Activated CD8-positive, alpha-beta T cell treated with anti-CD3 and anti-CD28 coated beads for 36 hours (primary cell): Measurements from ENCODE around the gene RADIL. TPM values are rescaled to one million over a fixed set of nuclear protein-coding genes. Genes with fewer than 3 reads are reported as not detected.
A peak's percentile ranks its signal among the peaks of the same experiment; 100 is the strongest.

Source experiments
- ATAC-seq: fragments of 200-7000 bp; cut with Tn5 transposase; one replicate; pipeline ENCODE4 v1.10.0; 2021; ENCODE audit warnings: mild to moderate bottlenecking, moderate library complexity
- CTCF ChIA-PET: fragments of 350-600 bp; sonication (Branson Sonifier 250); formaldehyde crosslinking; loops from one replicate; lab custom pipeline; 2021; ENCODE audit warnings: antibody characterized with exemption; lab: Charles Lee
- POLR2A ChIA-PET: fragments of 350-600 bp; sonication (Branson Sonifier 250); formaldehyde crosslinking; loops from one replicate; lab custom pipeline; 2021; ENCODE audit warnings: antibody characterized with exemption; lab: Charles Lee
- DNase-seq: peaks from one replicate; pipeline ENCODE4 v3.0.0-alpha.2; 2020
- H3K27ac Mint-ChIP-seq: one replicate; pipeline ENCODE4 v1.8.0; 2021; ENCODE audit warnings: mild to moderate bottlenecking, mixed read lengths
- H3K27me3 Mint-ChIP-seq: one replicate; pipeline ENCODE4 v1.8.0; 2021; ENCODE audit warnings: mixed read lengths
- H3K36me3 Mint-ChIP-seq: one replicate; pipeline ENCODE4 v1.8.0; 2021; ENCODE audit warnings: low read depth, mixed read lengths
- H3K4me1 Mint-ChIP-seq: one replicate; pipeline ENCODE4 v1.8.0; 2021; ENCODE audit warnings: low read depth, mixed read lengths
- H3K4me3 Mint-ChIP-seq: one replicate; pipeline ENCODE4 v1.8.0; 2021; ENCODE audit warnings: mild to moderate bottlenecking, moderate library complexity, mixed read lengths
- H3K9me3 Mint-ChIP-seq: one replicate; pipeline ENCODE4 v1.8.0; 2021; ENCODE audit warnings: mixed read lengths
- CTCF ChIP-seq: fragments of 200-600 bp; IDR thresholded peaks from one replicate; pipeline ENCODE4 v1.8.0; 2022; ENCODE audit warnings: antibody characterized with exemption, mild to moderate bottlenecking
- intact Hi-C: fragments of 100-400 bp; cut with micrococcal nuclease; formaldehyde crosslinking; loops from one replicate; pipeline ENCODE4 v1.10.0; 2022
- total RNA-seq, 2 experiments: library from RNA; stranded (reverse); gene quantifications; one replicate each; pipeline ENCODE4 v1.2.3, GENCODE V29; 2021

RADIL gene
- total RNA-seq, 2 experiments from 2014 or later, result 0.65 to 0.77 TPM

- Mint-ChIP-seq H3K9me3 (no peaks in the 10 kb centered on the region), H3K4me3 (peak overlapping the region; percentile 62), H3K4me1 (peaks cover 7% of the 10 kb centered on the region), H3K27me3 (peaks cover 17% of the 10 kb centered on the region), H3K27ac (no peak overlapping the region), H3K36me3 (no peaks in the 10 kb centered on the region)
- ATAC-seq (no peak), DNase-seq (no peak)
- ChIA-PET CTCF (interaction anchor here (0.6 to 3.7 kb wide), 32 partner anchors 13 to 290 kb away, joined by 3 to 43 read pairs (median 4); partner anchors contain the start of gene RBAK), POLR2A (interaction anchor here (1.2 to 1.6 kb wide), 2 partner anchors 87 to 108 kb away, joined by 4 to 5 read pairs; partner anchors contain the start of gene AP5Z1)
- intact Hi-C loops, result loop anchor here (10.0 kb wide), 2 partner anchors 88 to 268 kb away; no protein-coding TSS in a partner anchor
- TF ChIP-seq CTCF, result no peak
Observed at GRCh38 chr7:4883033-4883371, 514 bp downstream of the RADIL start.

GRCh38 chr7:4882169-4883032, 1.1 kb downstream of the RADIL start:
- TF ChIP-seq CTCF, result no peak
- no peaks in the 10 kb centered on the region for H3K9me3 Mint-ChIP-seq
- POLR2A ChIA-PET, result interaction anchor here (0.6 to 1.6 kb wide), 3 partner anchors 86 to 373 kb away, joined by 3 to 5 read pairs (median 4); partner anchors contain the start of gene AP5Z1
- peaks cover 18% of the 10 kb centered on the region for H3K27me3 Mint-ChIP-seq
- H3K4me3 Mint-ChIP-seq, result peak overlapping the region; percentile 62
- no peaks in the 10 kb centered on the region for H3K36me3 Mint-ChIP-seq
- H3K4me1 Mint-ChIP-seq, result peaks cover 7% of the 10 kb centered on the region
- H3K27ac Mint-ChIP-seq, result no peak overlapping the region
- CTCF ChIA-PET, result interaction anchor here (0.6 to 3.7 kb wide), 22 partner anchors 14 to 291 kb away, joined by 3 to 43 read pairs (median 6); partner anchors contain the start of gene RBAK
- DNase-seq (no peak), ATAC-seq (no peak)
- intact Hi-C loops, result loop anchor here (10.0 kb wide), 2 partner anchors 88 to 268 kb away; no protein-coding TSS in a partner anchor

GRCh38 chr7:4880218-4880617, 3.3 kb downstream of the RADIL start:
- no peaks in the 10 kb centered on the region for H3K36me3 Mint-ChIP-seq
- no peak for DNase-seq
- H3K4me1 Mint-ChIP-seq, result peaks cover 7% of the 10 kb centered on the region
- H3K9me3 Mint-ChIP-seq, result no peaks in the 10 kb centered on the region
- no peak for ATAC-seq
- ChIA-PET CTCF (interaction anchor here (1.1 kb wide), 1 partner anchor 32 kb away, joined by 3 read pairs; no protein-coding TSS in a partner anchor), POLR2A (interaction anchor here (0.9 kb wide), 1 partner anchor 106 kb away, joined by 3 read pairs; no protein-coding TSS in a partner anchor)
- intact Hi-C loops, result loop anchor here (10.0 kb wide), 2 partner anchors 85 to 265 kb away; no protein-coding TSS in a partner anchor
- H3K27ac Mint-ChIP-seq, result no peak overlapping the region
- peaks cover 18% of the 10 kb centered on the region for H3K27me3 Mint-ChIP-seq
- H3K4me3 Mint-ChIP-seq, result no peak overlapping the region
- TF ChIP-seq CTCF, result no peak

GRCh38 chr7:4879396-4880081, 4.0 kb downstream of the RADIL start:
- intact Hi-C loops, result loop anchor here (10.0 kb wide), 2 partner anchors 85 to 265 kb away; no protein-coding TSS in a partner anchor
- no peak overlapping the region for H3K4me3 Mint-ChIP-seq
- CTCF ChIA-PET, result interaction anchor here (1.1 kb wide), 1 partner anchor 32 kb away, joined by 3 read pairs; no protein-coding TSS in a partner anchor

More at GRCh38 chr7:4879396-4880081, 4.0 kb downstream of the RADIL start:
- Mint-ChIP-seq H3K27ac (no peak overlapping the region), H3K27me3 (peaks cover 18% of the 10 kb centered on the region), H3K9me3 (no peaks in the 10 kb centered on the region), H3K4me1 (peaks cover 7% of the 10 kb centered on the region), H3K36me3 (no peaks in the 10 kb centered on the region)
- POLR2A ChIA-PET, result no interaction called here
- DNase-seq (no peak), ATAC-seq (no peak)
- TF ChIP-seq CTCF, result no peak
